H1 (cell line): ENCODE measurements around the gene TMEM163. TPM values are rescaled to one million over a fixed set of nuclear protein-coding genes. Genes with fewer than 3 reads are reported as not detected.

Experiments
- CTCF ChIA-PET: fragments of 300-600 bp; sonication (Branson Sonifier 250); formaldehyde crosslinking; loops from one replicate; lab custom pipeline; 2021; ENCODE audit not compliant: partially characterized antibody; lab: Charles Lee
- POLR2A ChIA-PET: fragments of 300-600 bp; sonication (Branson Sonifier 250); formaldehyde crosslinking; loops from one replicate; lab custom pipeline; 2021; ENCODE audit warnings: inconsistent platforms; ENCODE audit not compliant: partially characterized antibody; lab: Charles Lee
- DNase-seq, 2 experiments: peaks; one replicate each; pipeline versions ENCODE4 v3.0.0 to v3.0.0-alpha.2; 2010 to 2022; ENCODE audit warnings: low spot score in 2 of 2, low read depth in 1 of 2, mixed read lengths in 1 of 2
- FAIRE-seq: peaks from 2 replicates; lab custom pipeline; 2011; peaks lifted over from hg19 to GRCh38; lab: Jason Lieb, UNC
- H2AFZ ChIP-seq: 2 replicates; pipeline ENCODE4 v1.8.1; 2012; ENCODE audit warnings: low read length, inconsistent platforms
- H2AK5ac ChIP-seq: 2 replicates; pipeline ENCODE4 v1.6.1; 2013; ENCODE audit warnings: low read depth, low read length
- H2BK120ac ChIP-seq: replicated peaks from 2 replicates; pipeline ENCODE3; 2013; ENCODE audit warnings: low read depth, low read length, inconsistent platforms
- H2BK12ac ChIP-seq: 2 replicates; pipeline ENCODE4 v1.6.1; 2013; ENCODE audit warnings: low read depth, low read length
- H2BK15ac ChIP-seq: 2 replicates; pipeline ENCODE4 v1.6.1; 2013; ENCODE audit warnings: low read length
- H2BK20ac ChIP-seq: 2 replicates; pipeline ENCODE4 v1.6.1; 2013; ENCODE audit warnings: low read length
- H2BK5ac ChIP-seq: 2 replicates; pipeline ENCODE4 v1.6.1; 2013; ENCODE audit warnings: low read depth, low read length
- H3K14ac ChIP-seq: 2 replicates; pipeline ENCODE4 v1.6.1; 2013; ENCODE audit warnings: inconsistent platforms; ENCODE audit not compliant: insufficient read length
- H3K18ac ChIP-seq: 2 replicates; pipeline ENCODE4 v1.6.1; 2013; ENCODE audit warnings: low read length; ENCODE audit errors: extremely low read depth
- H3K23ac ChIP-seq: 2 replicates; pipeline ENCODE4 v1.6.1; 2013; ENCODE audit warnings: inconsistent platforms; ENCODE audit not compliant: insufficient read length
- H3K23me2 ChIP-seq: 2 replicates; pipeline ENCODE4 v1.6.1; 2013; ENCODE audit warnings: low read depth, low read length
- H3K27ac ChIP-seq: 2 replicates; pipeline ENCODE4 v1.6.1; 2011; ENCODE audit warnings: low read depth, low read length, inconsistent platforms
- H3K27me3 ChIP-seq, 4 experiments: replicated peaks in 1 of 4; 1 replicate in 1 of 4; 2 replicates in 3 of 4; pipeline versions ENCODE4 v1.6.1 to v1.8.1; 2011 to 2013; ENCODE audit warnings: low read length in 3 of 4, mild to moderate bottlenecking in 3 of 4, inconsistent platforms in 2 of 4, mixed read lengths in 2 of 4, moderate library complexity in 1 of 4; ENCODE audit not compliant: control insufficient read depth in 3 of 4, insufficient read depth in 3 of 4; ENCODE audit errors: extremely low read depth in 1 of 4
- H3K36me3 ChIP-seq, 4 experiments: 2 replicates each; pipeline versions ENCODE4 v1.6.1 to v1.8.1; 2011 to 2013; ENCODE audit warnings: mild to moderate bottlenecking in 4 of 4, low read length in 3 of 4, moderate library complexity in 2 of 4, control low read depth in 1 of 4, inconsistent platforms in 1 of 4; ENCODE audit not compliant: insufficient read depth in 4 of 4, control insufficient read depth in 2 of 4
- H3K4ac ChIP-seq: replicated peaks from 2 replicates; pipeline ENCODE3; 2013; ENCODE audit warnings: low read length, low read depth, mixed read lengths, inconsistent platforms; ENCODE audit not compliant: insufficient read length
- H3K4me1 ChIP-seq, 4 experiments: replicated peaks in 1 of 4; 1 replicate in 1 of 4; 2 replicates in 3 of 4; pipeline versions ENCODE4 v1.6.1 to v1.8.1; 2011 to 2013; ENCODE audit warnings: low read length in 3 of 4, inconsistent platforms in 2 of 4, mixed read lengths in 1 of 4; ENCODE audit not compliant: insufficient read depth in 4 of 4, control insufficient read depth in 3 of 4
- H3K4me2 ChIP-seq, 2 experiments: 2 replicates each; pipeline versions ENCODE4 v1.6.1 to v1.8.1; 2011 to 2013; ENCODE audit warnings: low read depth in 2 of 2, low read length in 2 of 2, control low read depth in 1 of 2, inconsistent platforms in 1 of 2, mild to moderate bottlenecking in 1 of 2; ENCODE audit not compliant: insufficient read depth in 1 of 2
- H3K4me3 ChIP-seq, 4 experiments: fragments of 200-600, 300-600 bp in 1 of 4; sonication (generic), shearing (Covaris generic), sonication (Bioruptor Twin) in 1 of 4; 2 replicates each; pipeline versions ENCODE4 v1.5.1 to v1.8.1; 2011 to 2016; ENCODE audit warnings: low read length in 4 of 4, low read depth in 3 of 4, control low read depth in 2 of 4, inconsistent platforms in 2 of 4, mild to moderate bottlenecking in 2 of 4, mixed read lengths in 1 of 4, moderate library complexity in 1 of 4; ENCODE audit not compliant: insufficient read depth in 2 of 4; ENCODE audit errors: extremely low read depth in 1 of 4
- H3K56ac ChIP-seq: replicated peaks from 2 replicates; pipeline ENCODE3; 2013; ENCODE audit warnings: low read depth, mild to moderate bottlenecking, mixed read lengths, low read length, inconsistent platforms; ENCODE audit not compliant: insufficient read length
- H3K79me1 ChIP-seq: 2 replicates; pipeline ENCODE4 v1.6.1; 2013; ENCODE audit warnings: low read depth, low read length, control low read depth
- H3K79me2 ChIP-seq, 2 experiments: 2 replicates each; pipeline versions ENCODE4 v1.6.1 to v1.8.1; 2012 to 2013; ENCODE audit warnings: low read length in 2 of 2, mild to moderate bottlenecking in 2 of 2, inconsistent platforms in 1 of 2; ENCODE audit not compliant: insufficient read depth in 2 of 2, control insufficient read depth in 1 of 2
- H3K9ac ChIP-seq, 4 experiments: replicated peaks in 1 of 4; 1 replicate in 1 of 4; 2 replicates in 3 of 4; pipeline versions ENCODE4 v1.6.1 to v1.8.1; 2011 to 2013; ENCODE audit warnings: low read depth in 3 of 4, low read length in 3 of 4, control low read depth in 2 of 4, mild to moderate bottlenecking in 2 of 4, moderate library complexity in 2 of 4, inconsistent platforms in 1 of 4; ENCODE audit errors: extremely low read depth in 1 of 4
- H3K9me3 ChIP-seq, 2 experiments: 2 replicates each; pipeline versions ENCODE4 v1.6.1 to v1.8.1; 2012 to 2013; ENCODE audit warnings: mild to moderate bottlenecking in 2 of 2, moderate library complexity in 2 of 2, control low read depth in 1 of 2, inconsistent platforms in 1 of 2, low read depth in 1 of 2, low read length in 1 of 2, mixed read lengths in 1 of 2; ENCODE audit not compliant: insufficient read depth in 2 of 2
- H4K20me1 ChIP-seq, 2 experiments: replicated peaks in 1 of 2; 2 replicates each; pipeline versions ENCODE3 to v1.8.1; 2011 to 2013; ENCODE audit warnings: inconsistent platforms in 2 of 2, low read length in 2 of 2, mild to moderate bottlenecking in 1 of 2; ENCODE audit not compliant: insufficient read depth in 2 of 2, control insufficient read depth in 1 of 2
- H4K5ac ChIP-seq: 2 replicates; pipeline ENCODE4 v1.6.1; 2013; ENCODE audit warnings: low read length, low read depth, mixed read lengths, inconsistent platforms; ENCODE audit not compliant: insufficient read length
- H4K8ac ChIP-seq: 2 replicates; pipeline ENCODE4 v1.8.0; 2013; ENCODE audit warnings: mild to moderate bottlenecking, moderate library complexity, low read length, inconsistent platforms; ENCODE audit not compliant: insufficient read depth; ENCODE audit errors: extremely low read depth
- H4K91ac ChIP-seq: replicated peaks from 2 replicates; pipeline ENCODE3; 2013; ENCODE audit warnings: low read length, mixed read lengths, inconsistent platforms; ENCODE audit not compliant: insufficient read length
- FOSL1 ChIP-seq: IDR thresholded peaks from 2 replicates; pipeline ENCODE4 v1.6.1; 2011; ENCODE audit warnings: mild to moderate bottlenecking, low read depth, low read length, moderate library complexity; ENCODE audit not compliant: insufficient read depth
- polyA plus RNA-seq, 7 experiments: library from polyadenylated mRNA; depleted of rRNA in 3 of 7; stranded (reverse) in 5 of 7; unstranded in 2 of 7; fragments of >200 nt in 5 of 7; fragments of 200-250 nt in 2 of 7; gene quantifications; 1 replicate in 5 of 7; 2 replicates in 1 of 7; 4 replicates in 1 of 7; pipeline versions ENCODE4 v1.2.1 to v1.2.3, GENCODE V29; 2011 to 2013; ENCODE audit warnings: missing spikeins in 2 of 7, mixed read lengths in 2 of 7
- total RNA-seq: library from RNA; stranded (reverse); fragmentation: NEBNext Ultra II Directional; extraction: Animal tissue kit (Norgen Biotek cat#: 25700); gene quantifications from 2 replicates; pipeline ENCODE4 v1.2.1, GENCODE V29; 2021

Gene TMEM163
- total and polyA plus RNA-seq, 2 of the 8 experiments (the other 6 are each of a cell fraction or from before 2014, with no cell fraction given), result 2.8 to 3.2 TPM

GRCh38 chr2:134576478-134576877, 142.3 kb downstream of the TMEM163 start:
- CTCF ChIA-PET, result interaction anchor here (0.6 to 1.5 kb wide), 3 partner anchors 17 to 985 kb away, joined by 3 to 5 read pairs (median 3); no protein-coding TSS in a partner anchor
- no peak for FAIRE-seq

More at GRCh38 chr2:134576478-134576877, 142.3 kb downstream of the TMEM163 start:
- Histone ChIP-seq H3K9ac (no peak overlapping the region), H3K36me3 (no peaks in the 10 kb centered on the region), H3K18ac (no peak overlapping the region), H2BK20ac (no peak overlapping the region), H3K14ac (no peak overlapping the region), H2BK120ac (no peak overlapping the region), H2BK5ac (no peak overlapping the region), H2AK5ac (no peak overlapping the region), H3K27me3 (no peaks in the 10 kb centered on the region), H3K4me3 (no peak overlapping the region), H2AFZ (no peak overlapping the region), H3K4me1 (no peaks in the 10 kb centered on the region; a peak in 1 of 7 replicates), H2BK15ac (no peak overlapping the region), H4K20me1 (no peaks in the 10 kb centered on the region), H2BK12ac (no peak overlapping the region), H3K9me3 (no peaks in the 10 kb centered on the region), H3K23ac (no peak overlapping the region), H3K79me2 (no peaks in the 10 kb centered on the region), H4K8ac (no peak overlapping the region), H3K79me1 (no peaks in the 10 kb centered on the region), H4K91ac (no peak overlapping the region), H3K4ac (no peak overlapping the region), H3K56ac (no peak overlapping the region), H3K4me2 (no peak overlapping the region), H3K23me2 (no peaks in the 10 kb centered on the region), H3K27ac (no peak overlapping the region), H4K5ac (no peak overlapping the region)
- POLR2A ChIA-PET, result no interaction called here
- TF ChIP-seq FOSL1, result no peak
- DNase-seq, result no peak
